Activated T-helper 9 cell treated with anti-CD3 and anti-CD28 coated beads, Interleukin-2, amount 50 U/mL, for 16 hours (primary cell): ENCODE results near the gene DNAJC16.

Experiments used
- DNase-seq: peaks from one replicate; pipeline ENCODE4 v3.0.0-alpha.2; 2020; ENCODE audit warnings: low read depth

Gene DNAJC16

DNA sequence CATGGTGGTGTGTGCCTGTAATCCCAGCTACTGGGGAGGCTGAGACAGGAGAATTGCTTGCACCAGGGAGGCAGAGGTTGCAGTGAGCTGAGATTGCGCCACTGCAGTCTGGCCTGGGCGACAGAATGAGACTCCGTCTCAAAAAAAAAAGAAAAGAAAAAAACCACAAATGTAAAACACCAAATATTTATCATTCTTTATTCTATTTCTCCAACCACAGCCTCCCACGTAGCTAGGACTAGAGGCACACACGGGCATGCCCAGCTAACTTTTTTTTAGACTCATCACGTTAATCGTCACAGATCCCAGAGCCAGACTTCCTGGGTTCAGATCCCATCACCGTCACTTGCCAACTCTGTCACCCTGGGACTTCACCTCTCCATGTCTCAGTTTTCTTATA is 13.5 kb downstream of the DNAJC16 start:
- no peak for DNase-seq

DNA sequence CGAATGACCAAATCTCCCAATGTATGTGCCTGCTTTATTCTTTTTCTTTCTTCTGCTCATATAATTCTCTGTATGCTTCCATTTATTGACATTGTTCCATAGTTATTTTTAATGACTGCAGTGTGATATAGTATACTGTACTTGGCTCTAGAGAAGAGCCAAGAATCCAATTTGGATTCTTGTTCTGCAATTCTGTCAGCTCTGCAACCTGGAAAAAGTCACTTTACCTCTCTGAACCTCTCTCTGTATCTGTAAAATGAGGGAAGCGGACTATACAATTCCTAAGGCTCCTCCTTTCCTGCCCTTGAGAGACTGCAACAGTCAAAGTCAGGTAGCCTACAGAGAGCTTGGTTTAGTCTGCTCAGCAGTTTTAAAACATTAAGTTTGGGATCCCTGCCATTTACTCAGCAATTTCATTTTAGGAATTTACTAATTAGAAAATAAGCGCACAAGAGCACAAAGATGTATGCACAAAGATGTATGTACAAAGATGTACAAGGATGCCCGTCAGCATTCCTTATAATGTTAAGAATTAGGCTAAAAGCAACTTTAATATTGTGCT is 14.7 kb downstream of the DNAJC16 start:
- no peak for DNase-seq

DNA sequence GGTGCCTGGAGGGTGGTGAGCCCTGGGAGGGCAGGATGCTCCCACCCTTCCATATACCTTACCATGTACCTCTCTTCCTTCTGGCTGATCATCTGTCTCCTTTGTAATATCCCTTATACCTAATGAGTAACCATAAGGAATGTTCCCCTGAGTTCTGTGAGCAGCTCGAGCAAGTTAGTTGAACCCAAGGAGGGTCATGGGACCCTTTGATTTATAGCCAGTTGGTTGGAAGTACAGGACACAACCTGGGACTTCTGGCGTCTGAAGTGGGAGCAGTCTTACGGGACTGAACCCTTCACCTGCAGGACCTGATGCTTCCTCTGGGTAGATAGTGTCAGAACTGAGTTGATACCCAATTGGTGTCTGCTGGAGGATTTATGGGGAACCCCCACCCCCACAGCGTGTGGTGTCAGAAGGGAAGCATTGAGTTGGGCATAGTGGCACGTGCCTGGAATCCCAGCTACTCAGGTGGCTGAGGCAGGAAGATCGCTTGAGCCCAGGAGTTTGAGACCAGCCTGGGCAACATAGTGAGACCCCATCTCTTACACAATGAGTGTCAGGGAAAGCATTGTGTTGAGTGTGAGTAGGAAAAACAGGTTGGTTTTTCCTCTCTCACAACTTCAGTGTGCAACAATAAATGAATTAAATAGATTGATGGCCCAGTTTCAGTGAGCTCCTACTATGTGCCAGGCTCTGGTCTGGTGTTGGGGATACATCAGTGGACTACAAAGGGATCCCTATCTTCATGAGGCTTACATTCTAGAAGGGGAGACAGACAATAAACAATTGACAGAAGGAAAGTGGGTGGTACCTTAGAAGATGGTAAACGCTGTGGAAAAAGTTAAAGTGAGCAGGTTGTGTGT is 16.0 kb downstream of the DNAJC16 start:
- no peak for DNase-seq

DNA sequence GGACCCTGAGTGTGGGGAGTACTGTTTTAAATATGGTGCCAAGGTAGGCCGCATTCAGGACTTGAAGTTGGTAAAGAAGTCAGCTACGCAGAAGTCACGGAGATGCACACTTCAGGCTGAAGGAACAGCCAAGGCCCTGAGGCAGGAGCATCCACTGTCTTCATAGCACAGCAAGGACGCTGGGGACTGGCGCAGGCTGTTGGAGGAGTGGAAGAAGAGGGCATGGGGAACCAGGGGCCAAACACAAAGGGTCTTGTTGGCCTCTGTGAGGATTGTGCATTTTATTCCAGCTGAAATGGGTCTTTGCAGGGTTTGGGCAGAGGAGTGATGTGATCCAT is 16.6 kb downstream of the DNAJC16 start:
- no peak for DNase-seq

DNA sequence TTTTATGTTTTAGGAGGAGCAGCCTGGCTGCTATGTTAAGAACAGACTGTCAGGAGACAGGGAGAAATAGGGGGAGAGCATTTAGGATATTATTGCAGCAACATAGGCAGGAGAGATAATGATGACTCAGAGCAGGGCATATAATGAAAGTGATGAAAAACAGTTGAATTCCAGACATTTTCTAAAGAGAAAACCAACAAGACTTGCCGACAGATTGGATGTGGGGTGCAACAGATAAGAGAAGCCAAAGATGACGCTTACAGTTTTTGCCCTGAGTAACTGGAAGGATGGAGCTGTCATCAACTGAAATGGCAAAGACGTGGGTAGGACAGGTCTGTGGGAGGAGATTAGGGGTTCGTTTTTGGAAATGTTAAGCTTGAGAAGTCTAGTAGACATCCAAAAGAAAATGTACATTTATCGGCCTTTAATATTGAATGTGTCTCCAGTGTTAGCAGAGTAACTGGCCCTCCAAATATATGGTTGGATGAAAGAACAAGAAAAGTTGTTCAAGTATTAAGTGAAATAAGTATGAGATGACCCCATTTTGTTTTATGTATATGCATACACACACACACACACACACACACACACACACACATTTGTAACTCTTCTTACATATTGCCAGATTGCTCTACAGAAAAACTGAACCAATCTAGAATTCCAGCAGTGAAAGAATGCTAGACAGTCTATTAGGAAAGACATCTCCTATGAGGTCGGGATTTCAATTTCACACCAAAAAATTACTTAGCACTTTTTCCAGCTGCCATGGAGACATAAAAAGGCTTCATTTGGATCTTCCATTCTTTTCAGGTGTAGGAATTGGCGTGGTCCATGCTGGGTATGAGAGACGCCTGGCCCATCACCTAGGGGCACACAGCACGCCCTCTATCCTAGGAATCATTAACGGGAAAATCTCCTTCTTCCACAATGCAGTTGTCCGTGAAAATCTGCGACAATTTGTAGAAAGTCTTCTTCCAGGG is 17.2 kb downstream of the DNAJC16 start:
- DNase-seq, result no peak

DNA sequence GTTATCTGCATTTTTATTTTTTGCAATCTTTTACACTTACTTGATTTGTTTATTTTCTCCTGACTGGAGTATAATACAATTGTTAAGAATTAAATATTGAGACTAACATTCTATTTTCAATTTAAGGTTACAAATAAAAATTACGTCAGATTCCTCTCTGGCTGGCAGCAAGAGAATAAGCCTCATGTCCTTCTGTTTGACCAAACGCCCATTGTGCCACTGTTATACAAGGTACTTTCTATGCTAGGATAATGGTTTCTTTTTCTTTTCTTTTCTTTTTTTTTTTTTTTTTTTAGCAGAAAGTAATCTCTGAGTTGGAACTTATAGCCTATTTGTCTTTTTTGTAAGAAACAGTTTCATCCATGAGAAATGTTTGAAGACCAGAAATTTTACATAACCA is 20.0 kb downstream of the DNAJC16 start:
- no peak for DNase-seq

DNA sequence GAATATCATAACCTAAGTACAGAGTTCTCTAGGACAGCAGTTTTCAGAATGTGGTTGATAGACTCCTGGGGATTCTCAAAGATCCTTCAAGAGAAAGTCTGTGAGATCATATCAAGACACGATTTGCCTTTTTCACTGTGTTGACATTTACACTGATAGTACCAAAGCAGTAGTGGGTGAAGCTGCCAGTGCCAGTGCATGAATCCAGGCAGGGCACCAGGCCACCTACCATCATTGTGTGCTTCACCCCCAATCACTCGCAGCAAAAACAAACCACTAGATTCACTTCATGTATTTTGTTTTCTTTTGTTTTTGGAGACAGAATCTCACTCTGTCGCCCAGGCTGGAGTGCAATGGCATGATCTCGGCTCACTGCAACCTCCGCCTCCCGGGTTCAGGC is 23.9 kb downstream of the DNAJC16 start:
- no peak for DNase-seq

DNA sequence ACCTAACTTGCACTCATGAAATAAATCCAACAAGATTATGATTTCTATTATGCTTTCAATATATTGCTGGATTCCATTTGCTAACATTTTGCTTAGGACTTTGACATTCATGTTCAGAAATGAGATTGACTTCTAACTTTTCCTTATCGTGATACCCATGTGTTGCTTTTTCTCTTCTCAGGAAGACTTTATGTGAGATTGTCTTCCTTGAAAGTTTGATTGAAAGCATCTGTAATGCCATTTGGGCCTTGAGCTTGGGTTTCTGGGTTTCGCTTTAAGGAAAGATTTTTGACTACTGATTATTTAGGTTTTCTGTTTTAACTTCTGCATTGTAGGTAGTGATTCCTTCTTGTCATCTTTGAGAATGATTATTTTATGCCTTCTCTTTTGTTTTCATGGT is 30.4 kb downstream of the DNAJC16 start:
- DNase-seq, result no peak

DNA sequence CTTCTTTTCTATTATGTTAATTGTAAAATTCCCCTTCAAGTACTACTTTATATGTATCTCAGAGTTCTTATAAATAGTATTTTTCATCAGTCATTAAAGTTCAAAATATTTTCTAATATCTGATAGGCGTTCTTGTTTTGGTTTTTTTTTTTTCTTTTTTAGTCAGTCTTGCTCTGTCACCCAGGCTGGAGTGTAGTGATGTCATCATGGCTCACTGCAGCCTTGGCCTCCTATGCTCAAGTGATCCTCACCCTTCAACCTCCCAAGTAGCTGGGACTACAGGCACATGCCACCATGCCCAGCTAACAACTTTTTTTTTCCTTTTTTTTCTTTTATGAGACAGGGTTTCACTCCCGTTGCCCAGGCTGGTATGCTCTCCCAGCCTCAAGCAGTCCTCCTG is 30.9 kb downstream of the DNAJC16 start:
- no peak for DNase-seq

DNA sequence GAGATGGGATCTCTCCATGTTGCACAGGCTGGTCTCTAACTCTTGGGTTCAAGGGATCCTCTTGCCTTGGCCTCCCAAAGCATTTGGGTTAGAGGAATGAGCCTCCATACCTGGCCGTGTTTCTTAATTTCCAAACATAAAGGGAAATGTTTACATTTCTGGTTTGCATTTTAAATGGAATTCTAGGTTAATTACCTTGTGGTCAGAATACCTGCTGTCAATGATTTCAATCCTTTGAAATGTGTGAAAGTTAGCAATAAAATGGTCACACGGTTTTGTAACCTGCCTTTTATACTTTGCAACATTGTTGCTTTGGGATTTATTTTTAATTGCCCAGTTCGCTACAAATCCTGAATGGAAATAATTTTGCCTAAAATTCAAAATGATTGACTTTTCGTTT is 31.9 kb downstream of the DNAJC16 start:
- DNase-seq, result no peak

DNA sequence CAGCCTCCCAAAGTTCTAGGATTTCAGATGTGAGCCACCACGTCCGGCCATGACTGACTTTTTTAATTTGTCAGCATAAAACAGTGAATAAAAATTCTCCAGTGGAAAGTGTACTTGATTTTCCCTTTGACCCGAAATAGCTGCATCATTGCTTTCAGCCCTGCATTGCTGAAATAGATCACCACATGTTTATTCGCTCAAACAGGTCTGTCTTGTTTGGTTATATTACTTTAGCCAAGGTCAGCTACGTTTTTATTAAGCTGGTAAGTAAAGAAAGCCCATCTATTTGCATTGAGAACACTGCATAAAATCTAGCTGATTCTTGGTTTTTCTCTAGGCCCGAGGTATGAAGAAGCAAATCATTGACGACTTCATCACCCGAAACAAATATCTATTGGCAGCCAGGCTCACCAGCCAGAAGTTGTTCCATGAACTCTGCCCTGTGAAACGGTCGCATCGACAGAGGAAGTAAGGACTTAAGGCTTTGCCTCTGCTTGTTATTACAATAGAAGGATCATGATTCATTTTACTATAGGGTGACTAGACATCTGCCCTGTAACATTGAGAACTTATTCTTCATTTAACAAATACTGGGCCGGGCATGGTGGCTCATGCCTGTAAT is 32.7 kb downstream of the DNAJC16 start:
- DNase-seq, result no peak

DNA sequence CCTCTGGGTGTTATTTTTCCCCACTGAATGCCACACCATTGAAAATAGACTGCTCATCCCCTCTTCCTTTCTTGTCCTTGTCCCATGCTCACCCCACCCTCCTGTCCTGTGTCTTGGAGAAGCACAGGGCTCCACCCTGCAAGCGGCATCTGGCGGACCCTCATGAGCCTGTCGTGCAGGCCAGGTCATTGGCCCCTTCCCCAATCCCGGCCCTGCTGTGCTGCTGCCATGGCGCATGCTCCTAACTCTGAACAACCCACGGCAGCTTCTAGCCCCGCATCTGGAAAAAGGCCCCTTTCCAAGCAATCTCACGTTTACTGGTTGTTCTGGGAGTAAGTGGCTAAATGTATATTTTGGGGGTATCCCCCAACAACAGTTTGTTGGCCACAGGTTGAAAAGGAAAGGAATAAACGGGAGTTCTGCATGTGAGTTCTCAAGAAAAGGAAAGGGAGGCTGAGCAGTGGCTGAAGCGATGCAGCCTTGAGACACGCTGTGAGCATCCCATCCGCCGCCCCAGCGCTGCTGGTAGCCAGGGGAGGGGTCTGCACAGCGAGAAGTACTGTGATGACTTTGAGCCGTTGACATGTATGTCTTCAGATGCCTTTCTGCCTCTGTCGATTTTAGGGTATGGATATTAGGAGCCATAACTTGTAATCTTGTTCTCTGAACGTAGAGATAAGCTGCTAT is 41.9 kb downstream of the DNAJC16 start:
- no peak for DNase-seq

DNA sequence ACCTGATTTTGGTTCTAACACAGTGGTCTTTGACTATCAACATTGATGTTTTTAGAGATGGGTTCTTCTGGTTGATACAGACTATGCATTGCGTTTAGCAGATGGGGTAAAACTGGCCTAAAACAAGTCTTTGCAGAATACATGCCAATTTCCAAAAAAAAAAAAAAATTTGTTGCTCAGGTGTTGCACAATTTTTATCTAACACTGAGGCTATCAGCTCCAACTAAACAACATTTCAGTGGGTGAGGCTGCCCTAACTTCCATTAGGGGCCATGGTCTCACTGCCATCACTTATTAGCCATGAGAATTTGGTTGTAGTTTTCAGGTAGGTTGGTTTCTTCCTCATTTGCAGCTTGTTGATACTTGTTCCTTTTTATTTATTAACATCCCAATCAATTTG is 44.2 kb downstream of the DNAJC16 start:
- no peak for DNase-seq

DNA sequence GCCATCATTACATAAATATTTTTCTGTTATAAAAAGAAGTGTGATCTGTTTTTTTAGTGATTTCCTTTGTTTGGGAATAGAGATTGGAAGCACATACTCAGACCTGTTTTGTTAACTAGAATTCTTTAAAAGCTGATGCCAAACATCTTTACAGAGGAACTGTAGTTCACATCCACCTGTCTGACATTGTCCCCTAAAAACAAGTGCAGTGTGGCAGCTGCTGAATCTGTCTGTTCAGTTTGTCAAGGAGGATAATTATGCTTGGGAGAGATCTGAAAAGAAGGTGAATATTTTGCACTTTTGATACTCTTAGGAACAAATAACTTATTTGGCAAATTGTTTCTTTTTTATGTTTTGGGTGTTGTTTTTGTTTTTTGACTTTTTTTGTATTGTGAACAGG is 44.6 kb downstream of the DNAJC16 start:
- no peak for DNase-seq

DNA sequence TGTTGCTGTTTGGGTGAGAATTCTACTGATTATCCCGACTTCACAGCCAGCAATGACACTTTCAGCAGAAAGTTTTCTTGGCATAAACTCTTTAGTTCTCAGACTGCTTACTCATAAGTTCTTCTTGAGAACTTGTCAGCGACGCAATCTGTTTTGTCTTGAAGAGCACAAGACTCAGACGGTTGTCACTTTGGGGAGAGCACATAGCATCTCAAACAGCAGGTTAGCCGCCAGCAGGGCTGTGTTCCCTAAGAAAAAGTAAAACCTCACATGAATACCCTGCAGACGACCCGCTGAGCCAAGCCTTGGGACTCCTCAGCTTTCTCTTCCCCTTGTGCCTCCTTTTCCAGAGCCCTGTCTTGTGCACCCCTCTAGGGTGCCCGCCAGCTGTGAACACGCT is 46.8 kb downstream of the DNAJC16 start:
- no peak for DNase-seq

DNA sequence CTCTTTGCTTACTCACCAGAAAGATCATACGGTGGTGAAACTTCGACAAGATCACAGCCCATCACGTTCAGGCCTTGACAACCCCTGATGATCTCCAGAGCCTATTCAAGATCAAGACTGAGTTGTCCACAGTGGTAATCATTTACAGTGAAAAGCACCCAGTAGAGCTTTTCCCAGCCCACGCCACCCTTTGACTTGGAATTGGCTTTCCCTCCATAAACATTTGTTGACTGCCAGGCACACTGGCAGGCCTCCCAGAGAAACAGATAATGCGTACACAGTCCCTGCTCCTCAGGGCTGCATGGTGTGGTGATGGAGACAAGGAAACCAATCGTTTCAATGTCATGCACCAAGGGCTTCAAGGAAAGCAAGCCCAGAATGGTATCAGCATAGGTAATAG is 48.1 kb downstream of the DNAJC16 start:
- DNase-seq, result no peak

DNA sequence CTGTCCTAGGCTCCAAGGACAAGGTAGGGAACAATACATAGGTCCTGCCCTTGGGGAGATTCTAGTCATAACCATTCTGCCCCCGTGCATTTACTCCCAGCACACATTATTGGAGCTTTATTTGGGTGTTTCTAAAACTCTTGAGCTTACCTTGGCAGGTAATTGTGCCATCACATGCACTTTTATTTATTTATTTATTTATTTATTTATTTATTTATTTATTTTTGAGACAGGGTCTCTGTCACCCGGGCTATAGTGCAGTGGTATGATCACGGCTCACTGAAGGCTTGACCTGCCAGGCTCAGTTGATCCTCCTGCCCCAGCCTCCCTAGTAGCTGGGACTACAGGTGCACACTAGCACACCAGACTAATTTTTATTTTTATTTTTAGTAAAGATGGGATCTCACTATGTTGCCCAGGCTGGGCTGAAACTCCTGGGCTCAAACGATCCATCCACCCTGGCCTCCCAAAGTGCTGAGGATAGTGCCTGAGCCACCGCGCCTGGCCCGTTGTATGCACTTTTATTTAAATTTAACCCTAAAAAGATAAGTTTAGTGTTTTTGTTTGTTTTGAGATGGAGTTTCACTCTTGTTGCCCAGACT is 49.0 kb downstream of the DNAJC16 start:
- no peak for DNase-seq

DNA sequence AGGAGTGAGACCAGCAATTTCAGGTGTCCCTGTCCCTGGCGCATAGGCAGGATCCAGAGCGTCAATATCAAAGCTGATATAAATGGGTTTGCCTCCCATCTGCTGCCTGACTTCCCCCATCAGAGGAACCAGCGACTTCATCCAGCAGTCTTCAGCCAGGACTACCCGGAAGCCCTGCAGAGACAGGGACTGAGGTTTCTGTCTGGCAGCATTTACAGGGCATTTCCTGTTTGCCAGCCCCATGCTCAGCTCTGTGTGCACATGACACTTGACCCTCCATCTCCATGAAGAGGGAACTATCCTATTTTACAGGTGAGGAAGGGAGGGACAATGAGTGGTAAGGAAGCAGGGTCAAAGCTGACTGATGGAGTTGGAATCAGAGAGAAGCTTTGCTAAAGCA is 51.0 kb downstream of the DNAJC16 start:
- DNase-seq, result no peak

DNA sequence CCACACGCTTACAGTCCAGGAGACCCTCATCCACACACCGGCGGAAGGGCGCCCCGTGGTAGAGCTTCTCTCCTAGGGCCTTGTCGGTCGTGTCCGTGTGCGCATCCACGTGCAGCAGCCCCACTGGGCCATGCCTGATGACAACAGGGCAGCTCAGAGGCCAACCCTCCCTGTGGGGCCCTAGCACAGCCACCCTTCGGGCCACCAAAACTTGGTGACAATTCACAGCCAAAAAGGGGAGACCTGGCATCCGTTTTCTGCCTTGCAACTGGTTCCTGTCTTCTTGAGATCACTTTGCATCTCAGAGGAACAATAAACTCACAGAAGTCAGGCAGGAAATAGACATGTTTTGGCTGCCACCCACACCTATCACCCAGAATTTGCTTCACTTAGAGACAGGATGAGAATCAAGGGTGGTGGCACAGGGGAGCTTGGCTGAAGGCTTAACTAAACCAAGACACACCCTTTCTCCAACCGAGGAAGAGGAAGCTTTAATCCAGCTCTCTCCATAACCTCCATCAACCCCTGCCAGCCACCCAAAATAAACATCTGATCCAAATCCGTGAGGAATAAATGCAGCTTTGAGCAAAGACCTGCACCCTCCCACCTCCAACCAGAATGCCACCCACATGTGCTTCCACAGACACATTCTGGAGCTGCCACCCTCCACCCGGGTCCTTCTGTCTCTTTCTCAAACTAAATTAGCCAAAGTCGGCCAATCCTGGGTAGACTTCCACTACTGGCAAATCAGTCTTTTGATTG is 52.5 kb downstream of the DNAJC16 start:
- no peak for DNase-seq

DNA sequence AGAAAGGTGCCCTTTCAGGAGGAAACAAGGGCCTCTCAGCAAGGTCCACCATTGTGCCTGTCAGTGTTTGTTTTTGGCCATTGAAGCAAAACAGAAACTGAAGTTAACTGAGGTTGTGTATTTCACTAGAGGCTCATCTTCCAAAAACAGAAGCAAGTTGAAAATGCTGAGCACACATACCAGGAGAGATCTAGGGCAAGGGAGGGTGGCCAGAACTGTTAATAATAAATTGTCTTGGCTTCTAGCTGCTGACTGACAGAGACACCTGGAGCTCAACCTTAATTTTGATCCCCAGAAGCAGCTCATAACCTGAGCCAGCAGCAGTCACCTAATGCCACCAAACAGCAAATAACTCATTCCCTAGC is 53.0 kb downstream of the DNAJC16 start:
- no peak for DNase-seq
